ENCODE measurements around the gene RBM47. TPM values are rescaled to one million over a fixed set of nuclear protein-coding genes. Genes with fewer than 3 reads are reported as not detected.
A peak's percentile ranks its signal among the peaks of the same experiment; 100 is the strongest.

The RBM47 gene
- total and polyA plus RNA-seq, 10 of the 15 experiments (the other 5 are each of a cell fraction or from before 2014, with no cell fraction given): 7.9 to 45.0 (median 28.7) TPM

DNA sequence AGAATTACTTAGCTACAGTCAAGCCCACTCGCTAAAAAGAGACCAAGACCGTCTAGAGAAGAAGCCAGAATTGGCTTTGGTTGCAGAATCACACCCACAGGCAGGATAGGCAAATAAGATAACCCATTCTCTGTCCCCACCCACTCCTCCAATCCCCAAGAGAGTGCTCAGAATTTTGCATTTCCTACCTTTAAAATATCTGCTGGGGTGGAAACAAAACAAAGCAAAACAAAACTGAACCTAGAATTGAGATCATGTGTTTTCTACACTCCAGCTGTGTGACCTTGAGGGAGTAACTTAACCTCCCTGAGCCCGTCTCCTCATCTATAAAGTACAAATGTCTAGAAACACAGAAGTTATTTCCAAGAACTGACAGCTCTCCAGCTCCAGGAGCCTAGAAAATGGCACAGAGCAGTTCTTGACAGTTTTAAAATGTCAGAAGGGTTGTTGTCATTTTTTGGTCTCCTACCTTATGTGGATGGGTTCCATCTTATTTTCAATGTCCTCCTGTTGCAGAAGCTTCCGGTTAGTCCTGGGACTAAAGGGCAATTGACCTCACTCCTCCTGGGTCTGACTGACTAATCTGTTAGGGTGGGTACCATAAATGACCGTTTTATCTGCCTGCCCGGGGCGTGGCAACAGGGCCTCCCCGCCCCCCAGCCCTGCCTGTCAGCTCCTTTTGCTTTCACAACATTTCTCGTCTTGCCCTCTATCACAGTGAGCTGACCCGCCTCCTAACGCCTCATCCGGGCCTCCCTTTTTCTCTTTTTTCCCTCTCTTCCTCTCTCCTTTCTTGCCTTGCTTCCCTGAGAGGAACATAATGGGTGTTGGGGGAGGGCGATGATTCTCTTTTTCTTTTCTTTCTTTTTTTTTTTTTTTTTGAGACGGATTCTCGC, 114.0 kb downstream of the RBM47 start:
- DNase-seq (ENCODE audit: low read depth, low spot score) (peak; percentile 95), ATAC-seq (peak; percentile 87), FAIRE-seq (peak; percentile 92)
- H3K4me3 ChIP-seq: peak overlapping the region; percentile 47; the same call in 1 of the 2 replicates
- peaks cover 35% of the 10 kb centered on the region for H3K4me1 ChIP-seq (ENCODE audit: control insufficient read depth, insufficient read depth, low read length)
- H3K27ac ChIP-seq (ENCODE audit: control insufficient read depth, insufficient read depth): peak overlapping the region; percentile 88
- peaks cover 42% of the 10 kb centered on the region for H3K79me2 ChIP-seq (ENCODE audit: control insufficient read depth, insufficient read depth, low read length)
- ChIA-PET POLR2A (interaction anchor here (0.6 to 3.2 kb wide), 12 partner anchors 9 to 170 kb away, joined by 3 to 17 read pairs (median 4); partner anchors contain the start of gene RBM47), SMC1A (ENCODE audit: uncharacterized antibody, unreplicated experiment) (interaction anchor here (0.7 to 3.3 kb wide), 31 partner anchors 9 to 210 kb away, joined by 3 to 31 read pairs (median 4); no protein-coding TSS in a partner anchor), CTCF (interaction anchor here (1.2 to 2.2 kb wide), 5 partner anchors 9 to 204 kb away, joined by 3 to 12 read pairs (median 4); no protein-coding TSS in a partner anchor), RAD21 (ENCODE audit: unreplicated experiment) (interaction anchor here (0.7 to 2.4 kb wide), 18 partner anchors 13 to 203 kb away, joined by 3 to 16 read pairs (median 3); no protein-coding TSS in a partner anchor)
- H3K36me3 ChIP-seq (ENCODE audit: control insufficient read depth in 2 of 2, insufficient read depth in 2 of 2, low read length in 1 of 2): peaks cover 1 to 4% of the 10 kb centered on the region in 2 experiments; a peak in 3 of 4 replicates
- no peaks in the 10 kb centered on the region for H3K9me3 ChIP-seq (replicated peaks; ENCODE audit: control insufficient read depth, insufficient read depth, low read length)
- H4K20me1 ChIP-seq (ENCODE audit: control insufficient read depth, insufficient read depth): no peaks in the 10 kb centered on the region
- peak overlapping the region; percentile 24; the same call in 1 of the 2 replicates for H3K9ac ChIP-seq (ENCODE audit: control insufficient read depth, insufficient read depth, low read length)
- BruUV-seq (replicated peaks): no TSS peak
- H2AFZ ChIP-seq (ENCODE audit: control insufficient read depth, low read depth, low read length): no peak overlapping the region
- 23% methylated on average over 10 of the region's 15 CpGs for WGBS (ENCODE audit: insufficient coverage, insufficient replicate concordance, low lambda C conversion rate, missing lambda C conversion rate)
- in situ Hi-C loops (cut with MboI): no loop called here
- intact Hi-C loops (cut with micrococcal nuclease; ENCODE audit: unreplicated experiment): loop anchor here (5.0 kb wide), 1 partner anchor 62 kb away; no protein-coding TSS in a partner anchor
- no peaks in the 10 kb centered on the region for H3K27me3 ChIP-seq (replicated peaks in 1 of 2; ENCODE audit: control insufficient read depth in 2 of 2, insufficient read depth in 2 of 2, low read length in 1 of 2)
- peak overlapping the region; percentile 86 for H3K4me2 ChIP-seq (ENCODE audit: control insufficient read depth, insufficient read depth)
- TF ChIP-seq NFYB (IDR thresholded peaks at IDR 0.05; ENCODE audit: insufficient read depth, low read depth, low read length): no peak
- no peak for TF ChIP-seq SMAD5 (IDR thresholded peaks at IDR 0.05; ENCODE audit: low read depth)
- TF ChIP-seq, protein P1, sequence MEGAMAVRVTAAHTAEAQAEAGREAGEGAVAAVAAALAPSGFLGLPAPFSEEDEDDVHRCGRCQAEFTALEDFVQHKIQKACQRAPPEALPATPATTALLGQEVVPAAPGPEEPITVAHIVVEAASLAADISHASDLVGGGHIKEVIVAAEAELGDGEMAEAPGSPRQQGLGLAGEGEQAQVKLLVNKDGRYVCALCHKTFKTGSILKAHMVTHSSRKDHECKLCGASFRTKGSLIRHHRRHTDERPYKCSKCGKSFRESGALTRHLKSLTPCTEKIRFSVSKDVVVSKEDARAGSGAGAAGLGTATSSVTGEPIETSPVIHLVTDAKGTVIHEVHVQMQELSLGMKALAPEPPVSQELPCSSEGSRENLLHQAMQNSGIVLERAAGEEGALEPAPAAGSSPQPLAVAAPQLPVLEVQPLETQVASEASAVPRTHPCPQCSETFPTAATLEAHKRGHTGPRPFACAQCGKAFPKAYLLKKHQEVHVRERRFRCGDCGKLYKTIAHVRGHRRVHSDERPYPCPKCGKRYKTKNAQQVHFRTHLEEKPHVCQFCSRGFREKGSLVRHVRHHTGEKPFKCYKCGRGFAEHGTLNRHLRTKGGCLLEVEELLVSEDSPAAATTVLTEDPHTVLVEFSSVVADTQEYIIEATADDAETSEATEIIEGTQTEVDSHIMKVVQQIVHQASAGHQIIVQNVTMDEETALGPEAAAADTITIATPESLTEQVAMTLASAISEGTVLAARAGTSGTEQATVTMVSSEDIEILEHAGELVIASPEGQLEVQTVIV (IDR thresholded peaks at IDR 0.05; ENCODE audit: borderline replicate concordance, partially characterized antibody): no peak
- no peak for TF ChIP-seq NRF1 (conservative IDR thresholded peaks at IDR 0.05; ENCODE audit: low read depth, low read length)
- TF ChIP-seq ZZZ3 (IDR thresholded peaks at IDR 0.05; ENCODE audit: control insufficient read depth, insufficient read length, low read depth): no peak
- TF ChIP-seq NR2C1 (IDR thresholded peaks at IDR 0.05): no peak
- TF ChIP-seq CHD1 (IDR thresholded peaks at IDR 0.05; ENCODE audit: low read depth, low read length): no peak
- TF ChIP-seq, protein P2, sequence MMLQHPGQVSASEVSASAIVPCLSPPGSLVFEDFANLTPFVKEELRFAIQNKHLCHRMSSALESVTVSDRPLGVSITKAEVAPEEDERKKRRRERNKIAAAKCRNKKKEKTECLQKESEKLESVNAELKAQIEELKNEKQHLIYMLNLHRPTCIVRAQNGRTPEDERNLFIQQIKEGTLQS (IDR thresholded peaks at IDR 0.05; ENCODE audit: borderline replicate concordance, extremely low read depth, low read depth, low read length): no peak
- no peak for TF ChIP-seq ZNF622 (IDR thresholded peaks at IDR 0.05)
- no peak for TF ChIP-seq IRF4 (IDR thresholded peaks at IDR 0.05; ENCODE audit: low read depth, low read length)
- TF ChIP-seq IKZF1 (conservative IDR thresholded peaks at IDR 0.05): peak; percentile 73
- TF ChIP-seq KDM1A (IDR thresholded peaks at IDR 0.05; ENCODE audit: borderline replicate concordance): peak; percentile 87; the same call in 1 of the 2 replicates
- TF ChIP-seq, protein P3, sequence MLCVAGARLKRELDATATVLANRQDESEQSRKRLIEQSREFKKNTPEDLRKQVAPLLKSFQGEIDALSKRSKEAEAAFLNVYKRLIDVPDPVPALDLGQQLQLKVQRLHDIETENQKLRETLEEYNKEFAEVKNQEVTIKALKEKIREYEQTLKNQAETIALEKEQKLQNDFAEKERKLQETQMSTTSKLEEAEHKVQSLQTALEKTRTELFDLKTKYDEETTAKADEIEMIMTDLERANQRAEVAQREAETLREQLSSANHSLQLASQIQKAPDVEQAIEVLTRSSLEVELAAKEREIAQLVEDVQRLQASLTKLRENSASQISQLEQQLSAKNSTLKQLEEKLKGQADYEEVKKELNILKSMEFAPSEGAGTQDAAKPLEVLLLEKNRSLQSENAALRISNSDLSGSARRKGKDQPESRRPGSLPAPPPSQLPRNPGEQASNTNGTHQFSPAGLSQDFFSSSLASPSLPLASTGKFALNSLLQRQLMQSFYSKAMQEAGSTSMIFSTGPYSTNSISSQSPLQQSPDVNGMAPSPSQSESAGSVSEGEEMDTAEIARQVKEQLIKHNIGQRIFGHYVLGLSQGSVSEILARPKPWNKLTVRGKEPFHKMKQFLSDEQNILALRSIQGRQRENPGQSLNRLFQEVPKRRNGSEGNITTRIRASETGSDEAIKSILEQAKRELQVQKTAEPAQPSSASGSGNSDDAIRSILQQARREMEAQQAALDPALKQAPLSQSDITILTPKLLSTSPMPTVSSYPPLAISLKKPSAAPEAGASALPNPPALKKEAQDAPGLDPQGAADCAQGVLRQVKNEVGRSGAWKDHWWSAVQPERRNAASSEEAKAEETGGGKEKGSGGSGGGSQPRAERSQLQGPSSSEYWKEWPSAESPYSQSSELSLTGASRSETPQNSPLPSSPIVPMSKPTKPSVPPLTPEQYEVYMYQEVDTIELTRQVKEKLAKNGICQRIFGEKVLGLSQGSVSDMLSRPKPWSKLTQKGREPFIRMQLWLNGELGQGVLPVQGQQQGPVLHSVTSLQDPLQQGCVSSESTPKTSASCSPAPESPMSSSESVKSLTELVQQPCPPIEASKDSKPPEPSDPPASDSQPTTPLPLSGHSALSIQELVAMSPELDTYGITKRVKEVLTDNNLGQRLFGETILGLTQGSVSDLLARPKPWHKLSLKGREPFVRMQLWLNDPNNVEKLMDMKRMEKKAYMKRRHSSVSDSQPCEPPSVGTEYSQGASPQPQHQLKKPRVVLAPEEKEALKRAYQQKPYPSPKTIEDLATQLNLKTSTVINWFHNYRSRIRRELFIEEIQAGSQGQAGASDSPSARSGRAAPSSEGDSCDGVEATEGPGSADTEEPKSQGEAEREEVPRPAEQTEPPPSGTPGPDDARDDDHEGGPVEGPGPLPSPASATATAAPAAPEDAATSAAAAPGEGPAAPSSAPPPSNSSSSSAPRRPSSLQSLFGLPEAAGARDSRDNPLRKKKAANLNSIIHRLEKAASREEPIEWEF (IDR thresholded peaks at IDR 0.05; ENCODE audit: insufficient replicate concordance, low read depth, low read length): no peak
- TF ChIP-seq BMI1 (IDR thresholded peaks at IDR 0.05; ENCODE audit: borderline replicate concordance): no peak

All from GM12878 (cell line).